ENCODE results near the gene H6PD. TPM values are rescaled to one million over a fixed set of nuclear protein-coding genes. Genes with fewer than 3 reads are reported as not detected.
"Not testable (repeated sequence)": the region's sequence is repeated elsewhere in the genome, so short reads cannot be mapped to it uniquely, and the experiment has no call there.

Gene H6PD
- total RNA-seq, 1 donor from 2014 or later: 36.2 TPM

GRCh38 chr1:9297831-9298230 is 63.3 kb downstream of the H6PD start:
- Mint-ChIP-seq H3K9me3 (ENCODE audit: low read depth) (no peaks in the 10 kb centered on the region), H3K4me3 (ENCODE audit: low read depth) (no peak overlapping the region), H3K4me1 (ENCODE audit: low read depth) (peaks cover 9% of the 10 kb centered on the region), H3K27me3 (no peaks in the 10 kb centered on the region), H3K27ac (no peak overlapping the region), H3K36me3 (ENCODE audit: insufficient read depth) (peaks cover 3% of the 10 kb centered on the region)
- no peak for DNase-seq (ENCODE audit: low spot score, unreplicated experiment)
- TF ChIP-seq, protein P1, sequence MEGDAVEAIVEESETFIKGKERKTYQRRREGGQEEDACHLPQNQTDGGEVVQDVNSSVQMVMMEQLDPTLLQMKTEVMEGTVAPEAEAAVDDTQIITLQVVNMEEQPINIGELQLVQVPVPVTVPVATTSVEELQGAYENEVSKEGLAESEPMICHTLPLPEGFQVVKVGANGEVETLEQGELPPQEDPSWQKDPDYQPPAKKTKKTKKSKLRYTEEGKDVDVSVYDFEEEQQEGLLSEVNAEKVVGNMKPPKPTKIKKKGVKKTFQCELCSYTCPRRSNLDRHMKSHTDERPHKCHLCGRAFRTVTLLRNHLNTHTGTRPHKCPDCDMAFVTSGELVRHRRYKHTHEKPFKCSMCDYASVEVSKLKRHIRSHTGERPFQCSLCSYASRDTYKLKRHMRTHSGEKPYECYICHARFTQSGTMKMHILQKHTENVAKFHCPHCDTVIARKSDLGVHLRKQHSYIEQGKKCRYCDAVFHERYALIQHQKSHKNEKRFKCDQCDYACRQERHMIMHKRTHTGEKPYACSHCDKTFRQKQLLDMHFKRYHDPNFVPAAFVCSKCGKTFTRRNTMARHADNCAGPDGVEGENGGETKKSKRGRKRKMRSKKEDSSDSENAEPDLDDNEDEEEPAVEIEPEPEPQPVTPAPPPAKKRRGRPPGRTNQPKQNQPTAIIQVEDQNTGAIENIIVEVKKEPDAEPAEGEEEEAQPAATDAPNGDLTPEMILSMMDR (IDR thresholded peaks at IDR 0.05; ENCODE audit: unreplicated experiment): no peak

DNA sequence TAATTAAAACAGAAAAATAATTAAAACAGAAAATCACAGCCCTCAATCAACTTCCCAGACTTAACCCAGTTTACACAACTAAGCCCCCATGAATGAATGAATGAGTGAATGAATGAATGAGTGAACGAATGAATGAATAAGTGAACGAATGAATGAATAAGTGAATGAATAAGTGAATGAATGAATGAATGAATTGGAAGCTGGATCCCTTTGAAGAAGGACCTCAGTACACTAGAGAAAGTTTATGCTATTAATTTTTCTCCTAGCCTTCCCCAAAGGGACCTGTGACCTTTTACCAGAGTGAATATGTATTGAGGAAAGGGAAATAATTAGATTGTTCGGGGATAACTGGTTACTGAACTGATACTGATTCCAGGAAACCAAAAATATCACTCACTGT is 63.7 kb downstream of the H6PD start:
- Mint-ChIP-seq H3K36me3 (ENCODE audit: insufficient read depth) (peaks cover 3% of the 10 kb centered on the region), H3K27me3 (no peaks in the 10 kb centered on the region), H3K4me3 (ENCODE audit: low read depth) (no peak overlapping the region), H3K9me3 (ENCODE audit: low read depth) (no peaks in the 10 kb centered on the region), H3K27ac (no peak overlapping the region), H3K4me1 (ENCODE audit: low read depth) (peaks cover 10% of the 10 kb centered on the region)
- TF ChIP-seq, protein P1 (IDR thresholded peaks at IDR 0.05; ENCODE audit: unreplicated experiment): no peak
- DNase-seq (ENCODE audit: low spot score, unreplicated experiment): no peak

- not testable (repeated sequence) for DNase-seq (ENCODE audit: low spot score, unreplicated experiment); H3K4me1 Mint-ChIP-seq (ENCODE audit: low read depth); H3K36me3 Mint-ChIP-seq (ENCODE audit: insufficient read depth); H3K27me3 Mint-ChIP-seq; H3K4me3 Mint-ChIP-seq (ENCODE audit: low read depth); H3K9me3 Mint-ChIP-seq (ENCODE audit: low read depth)
- H3K27ac Mint-ChIP-seq: peak overlapping the region; percentile 72
These were observed 65.3 kb downstream of the H6PD start for GRCh38 chr1:9299571-9300541.

DNA sequence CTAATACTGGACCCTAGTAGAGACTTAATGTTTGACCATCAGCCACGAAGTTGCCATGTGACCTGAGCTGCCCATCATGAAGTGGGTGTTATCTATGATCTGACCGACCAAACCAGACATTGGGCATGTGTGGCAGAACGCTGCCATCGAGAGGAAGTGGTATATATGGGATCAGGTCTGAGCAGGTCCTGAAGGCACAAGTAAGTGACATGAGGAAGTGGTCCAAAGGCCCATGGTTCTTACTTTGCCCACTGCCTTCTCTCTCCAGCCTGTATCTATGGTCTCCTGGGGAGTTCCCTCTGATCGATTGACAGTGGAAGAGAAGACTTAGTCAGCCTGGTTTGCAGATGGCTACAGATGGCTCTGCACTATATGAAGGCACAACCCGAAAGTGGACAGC is 66.0 kb downstream of the H6PD start:
- Mint-ChIP-seq H3K36me3 (ENCODE audit: insufficient read depth) (peaks cover 3% of the 10 kb centered on the region), H3K9me3 (ENCODE audit: low read depth) (no peaks in the 10 kb centered on the region), H3K27ac (peak overlapping the region; percentile 72), H3K27me3 (no peaks in the 10 kb centered on the region), H3K4me1 (ENCODE audit: low read depth) (peaks cover 10% of the 10 kb centered on the region), H3K4me3 (ENCODE audit: low read depth) (no peak overlapping the region)
- TF ChIP-seq, protein P1 (IDR thresholded peaks at IDR 0.05; ENCODE audit: unreplicated experiment): no peak
- DNase-seq (ENCODE audit: low spot score, unreplicated experiment): no peak

- Mint-ChIP-seq H3K27ac (no peak overlapping the region), H3K4me3 (ENCODE audit: low read depth) (no peak overlapping the region), H3K36me3 (ENCODE audit: insufficient read depth) (peaks cover 3% of the 10 kb centered on the region), H3K4me1 (ENCODE audit: low read depth) (peaks cover 8% of the 10 kb centered on the region), H3K27me3 (no peaks in the 10 kb centered on the region), H3K9me3 (ENCODE audit: low read depth) (no peaks in the 10 kb centered on the region)
- TF ChIP-seq, protein P1 (IDR thresholded peaks at IDR 0.05; ENCODE audit: unreplicated experiment): no peak
- DNase-seq (ENCODE audit: low spot score, unreplicated experiment): no peak
These were observed 68.4 kb downstream of the H6PD start for GRCh38 chr1:9302745-9303524.
